Calu3 (cell line): ENCODE measurements around the gene PRKN. TPM values are rescaled to one million over a fixed set of nuclear protein-coding genes. Genes with fewer than 3 reads are reported as not detected.

Experiments
- BruUV-seq: library from RNA; stranded (reverse); fragments of 400-500 nt; replicated peaks from 2 replicates; lab custom pipeline; 2021; lab: Mats Ljungman, UMichigan
- CTCF ChIA-PET: fragments of 300-600 bp; sonication (Branson Sonifier 250); formaldehyde crosslinking; loops from one replicate; lab custom pipeline; 2022; ENCODE audit warnings: antibody characterized with exemption; lab: Charles Lee
- DNase-seq: peaks from one replicate; pipeline ENCODE4 v3.0.0; 2022
- H3K27ac Mint-ChIP-seq: one replicate; pipeline ENCODE4 v1.8.0; 2022; ENCODE audit warnings: mixed read lengths; ENCODE audit not compliant: unreplicated experiment
- H3K27me3 Mint-ChIP-seq: one replicate; pipeline ENCODE4 v1.8.0; 2022; ENCODE audit warnings: mixed read lengths; ENCODE audit not compliant: unreplicated experiment
- H3K36me3 Mint-ChIP-seq: one replicate; pipeline ENCODE4 v1.8.0; 2022; ENCODE audit warnings: mild to moderate bottlenecking, moderate library complexity, mixed read lengths; ENCODE audit not compliant: insufficient read depth, unreplicated experiment
- H3K4me1 Mint-ChIP-seq: one replicate; pipeline ENCODE4 v1.8.0; 2022; ENCODE audit warnings: mild to moderate bottlenecking, low read depth, mixed read lengths; ENCODE audit not compliant: unreplicated experiment
- H3K4me3 Mint-ChIP-seq: one replicate; pipeline ENCODE4 v1.8.0; 2022; ENCODE audit warnings: mild to moderate bottlenecking, low read depth, moderate library complexity, mixed read lengths; ENCODE audit not compliant: unreplicated experiment
- H3K9me3 Mint-ChIP-seq: one replicate; pipeline ENCODE4 v1.8.0; 2022; ENCODE audit warnings: low read depth, mixed read lengths; ENCODE audit not compliant: unreplicated experiment
- intact Hi-C: fragments of 100-400 bp; cut with micrococcal nuclease; formaldehyde crosslinking; loops from one replicate; pipeline ENCODE4 v1.10.0; 2022; ENCODE audit not compliant: unreplicated experiment
- total RNA-seq: library from RNA; stranded (reverse); gene quantifications from 2 replicates; pipeline ENCODE4 v1.2.3, GENCODE V29; 2022
- TF ChIP-seq, protein P1 (sequence below): fragments of 200-600 bp; IDR thresholded peaks from one replicate; pipeline ENCODE4 v1.8.0; 2022; ENCODE audit warnings: antibody characterized with exemption; ENCODE audit not compliant: unreplicated experiment

PRKN gene
- total RNA-seq, 1 experiment from 2014 or later = 3.8 TPM

DNA sequence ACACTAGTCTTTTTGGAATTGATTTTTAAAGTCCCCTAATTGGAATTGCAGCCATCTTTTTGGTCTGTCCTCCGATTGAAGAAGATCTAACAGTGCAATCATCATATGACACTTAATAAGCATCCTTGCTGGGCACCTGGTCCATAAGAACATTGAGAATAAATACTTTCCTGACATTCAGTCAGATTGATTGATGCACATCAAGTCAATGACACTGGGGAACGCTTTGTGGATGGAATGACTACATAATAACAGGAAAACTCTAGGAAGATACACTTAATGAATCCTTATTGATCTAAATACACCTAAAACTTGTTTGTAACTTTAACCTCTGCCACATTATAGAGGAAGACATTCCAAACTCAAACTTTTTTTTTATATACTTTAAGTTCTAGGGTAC lies 255.7 kb downstream of the PRKN start:
- H3K36me3 Mint-ChIP-seq = no peaks in the 10 kb centered on the region
- no peaks in the 10 kb centered on the region for H3K4me1 Mint-ChIP-seq
- no peaks in the 10 kb centered on the region for H3K27me3 Mint-ChIP-seq
- no peak overlapping the region for H3K4me3 Mint-ChIP-seq
- TF ChIP-seq, protein P1, sequence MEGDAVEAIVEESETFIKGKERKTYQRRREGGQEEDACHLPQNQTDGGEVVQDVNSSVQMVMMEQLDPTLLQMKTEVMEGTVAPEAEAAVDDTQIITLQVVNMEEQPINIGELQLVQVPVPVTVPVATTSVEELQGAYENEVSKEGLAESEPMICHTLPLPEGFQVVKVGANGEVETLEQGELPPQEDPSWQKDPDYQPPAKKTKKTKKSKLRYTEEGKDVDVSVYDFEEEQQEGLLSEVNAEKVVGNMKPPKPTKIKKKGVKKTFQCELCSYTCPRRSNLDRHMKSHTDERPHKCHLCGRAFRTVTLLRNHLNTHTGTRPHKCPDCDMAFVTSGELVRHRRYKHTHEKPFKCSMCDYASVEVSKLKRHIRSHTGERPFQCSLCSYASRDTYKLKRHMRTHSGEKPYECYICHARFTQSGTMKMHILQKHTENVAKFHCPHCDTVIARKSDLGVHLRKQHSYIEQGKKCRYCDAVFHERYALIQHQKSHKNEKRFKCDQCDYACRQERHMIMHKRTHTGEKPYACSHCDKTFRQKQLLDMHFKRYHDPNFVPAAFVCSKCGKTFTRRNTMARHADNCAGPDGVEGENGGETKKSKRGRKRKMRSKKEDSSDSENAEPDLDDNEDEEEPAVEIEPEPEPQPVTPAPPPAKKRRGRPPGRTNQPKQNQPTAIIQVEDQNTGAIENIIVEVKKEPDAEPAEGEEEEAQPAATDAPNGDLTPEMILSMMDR = no peak
- no TSS peak for BruUV-seq
- intact Hi-C loops = no loop called here
- no peak overlapping the region for H3K27ac Mint-ChIP-seq
- peaks cover 2% of the 10 kb centered on the region for H3K9me3 Mint-ChIP-seq
- no peak for DNase-seq
- CTCF ChIA-PET = no interaction called here

DNA sequence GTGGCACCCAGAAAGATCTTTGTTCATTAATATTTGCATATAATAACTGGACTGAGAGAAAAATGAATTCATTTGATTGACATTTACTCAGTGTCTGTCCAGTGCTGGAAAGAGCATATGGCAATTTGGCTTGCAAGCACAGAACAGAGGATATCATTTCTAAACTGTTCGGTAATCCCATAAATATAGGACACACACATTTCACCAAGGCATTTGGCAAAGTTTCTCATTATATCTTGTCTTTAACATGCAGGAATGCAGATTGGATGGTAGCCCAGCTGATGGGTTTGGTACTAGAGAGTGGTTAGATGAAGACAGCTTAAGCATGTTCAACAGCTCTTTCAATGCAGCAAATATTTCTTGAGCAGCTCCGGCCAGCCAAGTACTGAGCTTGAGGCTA lies 259.2 kb downstream of the PRKN start:
- no peak for DNase-seq
- no peak overlapping the region for H3K4me3 Mint-ChIP-seq
- TF ChIP-seq, protein P1 = no peak
- intact Hi-C loops = no loop called here
- CTCF ChIA-PET = no interaction called here
- peaks cover 2% of the 10 kb centered on the region for H3K9me3 Mint-ChIP-seq
- no peaks in the 10 kb centered on the region for H3K36me3 Mint-ChIP-seq
- no peaks in the 10 kb centered on the region for H3K27me3 Mint-ChIP-seq
- no peaks in the 10 kb centered on the region for H3K4me1 Mint-ChIP-seq
- no TSS peak for BruUV-seq
- no peak overlapping the region for H3K27ac Mint-ChIP-seq

DNA sequence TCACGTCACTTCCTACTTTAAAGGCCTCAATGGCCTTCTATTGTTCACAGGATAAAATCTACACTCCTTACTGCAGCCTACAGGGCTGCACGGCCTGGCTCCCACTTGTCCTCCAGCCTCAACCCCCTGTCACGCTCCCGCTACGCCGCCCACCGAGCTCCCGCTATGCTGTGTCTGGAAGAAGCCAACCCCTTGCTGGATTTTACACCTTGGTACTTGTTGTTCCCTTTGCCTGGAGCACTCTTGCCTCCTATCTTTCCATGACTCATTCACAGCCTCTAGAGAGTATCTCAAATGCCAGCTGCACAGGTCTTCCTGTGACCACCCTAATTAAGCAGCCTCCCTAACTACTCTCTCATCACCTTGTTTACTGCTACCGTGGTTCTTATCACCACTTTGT lies 259.9 kb downstream of the PRKN start:
- no peak overlapping the region for H3K27ac Mint-ChIP-seq
- no TSS peak for BruUV-seq
- H3K4me3 Mint-ChIP-seq = no peak overlapping the region
- TF ChIP-seq, protein P1 = no peak
- CTCF ChIA-PET = no interaction called here
- no peaks in the 10 kb centered on the region for H3K36me3 Mint-ChIP-seq
- intact Hi-C loops = no loop called here
- H3K4me1 Mint-ChIP-seq = no peaks in the 10 kb centered on the region
- peaks cover 2% of the 10 kb centered on the region for H3K9me3 Mint-ChIP-seq
- no peak for DNase-seq
- H3K27me3 Mint-ChIP-seq = no peaks in the 10 kb centered on the region

DNA sequence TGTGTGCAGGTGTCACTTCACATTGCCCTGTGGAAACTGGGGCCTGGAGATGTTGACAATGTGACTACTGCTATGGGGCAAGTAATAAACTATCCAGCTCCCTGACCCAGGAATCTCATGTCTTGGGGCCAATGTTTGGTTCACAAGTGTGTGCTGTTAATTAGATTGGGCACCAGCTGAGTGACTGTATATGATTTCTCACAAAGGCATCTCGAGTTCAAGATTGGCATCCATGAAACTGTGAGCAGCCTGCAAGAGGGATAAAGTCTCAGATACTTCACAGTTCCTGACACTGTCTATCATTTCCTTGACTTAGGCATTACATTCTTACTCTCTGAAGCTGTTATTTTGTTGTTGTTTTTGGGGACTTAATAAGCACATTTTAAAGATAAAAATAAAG lies 264.0 kb downstream of the PRKN start:
- CTCF ChIA-PET = no interaction called here
- BruUV-seq = no TSS peak
- Mint-ChIP-seq H3K27ac (no peak overlapping the region), H3K9me3 (peaks cover 2% of the 10 kb centered on the region), H3K4me1 (no peaks in the 10 kb centered on the region), H3K36me3 (no peaks in the 10 kb centered on the region), H3K4me3 (no peak overlapping the region), H3K27me3 (no peaks in the 10 kb centered on the region)
- intact Hi-C loops = no loop called here
- TF ChIP-seq, protein P1 = no peak
- no peak for DNase-seq
